ENCODE results near the gene GNG5. TPM values are rescaled to one million over a fixed set of nuclear protein-coding genes. Genes with fewer than 3 reads are reported as not detected.

GNG5 gene
- total and polyA plus RNA-seq, 2 experiments from 2014 or later, result 71.5 to 674 TPM

- no peak for TF ChIP-seq ZNF462 (CRISPR knock-in tag; IDR thresholded peaks at IDR 0.05)
- TF ChIP-seq ETS1 (IDR thresholded peaks at IDR 0.05), result no peak
- TF ChIP-seq CREB1 (CRISPR knock-in tag; IDR thresholded peaks at IDR 0.05; ENCODE audit: low read depth), result no peak
- TF ChIP-seq EZH2 (IDR thresholded peaks at IDR 0.05; ENCODE audit: low read depth, unreplicated experiment), result no peak
- TF ChIP-seq EZH2phosphoT487 (IDR thresholded peaks at IDR 0.05; ENCODE audit: unreplicated experiment), result no peak
- TF ChIP-seq REST (IDR thresholded peaks at IDR 0.05; ENCODE audit: unreplicated experiment), result no peak
- no peak for TF ChIP-seq ZNF331 (CRISPR knock-in tag; IDR thresholded peaks at IDR 0.05; ENCODE audit: low read depth)
Measured at GRCh38 chr1:84504580-84505492, 1.5 kb downstream of the GNG5 start (continued).

All from GM23338 (cell line).